GM06990 (cell line): Measurements from ENCODE around the gene TNC.

Source experiments
- DNase-seq: peaks from one replicate; pipeline ENCODE4 v3.0.0-alpha.2; 2011; ENCODE audit not compliant: insufficient read length; ENCODE audit errors: extremely low read depth
- H3K27me3 ChIP-seq: replicated peaks from 2 replicates; pipeline ENCODE4 v1.6.0; 2011; ENCODE audit warnings: low read length; ENCODE audit not compliant: control insufficient read depth, insufficient read depth
- H3K36me3 ChIP-seq: 2 replicates; pipeline ENCODE4 v1.5.1; 2011; ENCODE audit warnings: low read length; ENCODE audit not compliant: control insufficient read depth, insufficient read depth
- H3K4me3 ChIP-seq: replicated peaks from 2 replicates; pipeline ENCODE4 v1.5.1; 2011; ENCODE audit warnings: low read depth, mild to moderate bottlenecking, control low read depth, low read length
- CTCF ChIP-seq: IDR thresholded peaks from 2 replicates; pipeline ENCODE4 v1.5.1; 2011; ENCODE audit warnings: low read length, control low read depth, mild to moderate bottlenecking, inconsistent platforms; ENCODE audit not compliant: insufficient read depth, poor library complexity, severe bottlenecking

The TNC gene

GRCh38 chr9:115142517-115143270, 24.7 kb upstream of the TNC start:
- no peak for TF ChIP-seq CTCF
- H3K36me3 ChIP-seq: no peaks in the 10 kb centered on the region
- no peak overlapping the region for H3K4me3 ChIP-seq
- DNase-seq: no peak
- H3K27me3 ChIP-seq: no peaks in the 10 kb centered on the region

- no peak for DNase-seq
- TF ChIP-seq CTCF: no peak
- no peaks in the 10 kb centered on the region for H3K27me3 ChIP-seq
Observed at GRCh38 chr9:115142090-115142489, 24.1 kb upstream of the TNC start.

GRCh38 chr9:115141612-115142011, 23.7 kb upstream of the TNC start:
- no peak for TF ChIP-seq CTCF
- no peaks in the 10 kb centered on the region for H3K27me3 ChIP-seq
- H3K36me3 ChIP-seq: no peaks in the 10 kb centered on the region
- no peak overlapping the region for H3K4me3 ChIP-seq
- DNase-seq: no peak

More at GRCh38 chr9:115142090-115142489, 24.1 kb upstream of the TNC start:
- no peaks in the 10 kb centered on the region for H3K36me3 ChIP-seq
- no peak overlapping the region for H3K4me3 ChIP-seq

GRCh38 chr9:115138151-115138550, 20.2 kb upstream of the TNC start:
- no peaks in the 10 kb centered on the region for H3K36me3 ChIP-seq
- no peaks in the 10 kb centered on the region for H3K27me3 ChIP-seq
- no peak overlapping the region for H3K4me3 ChIP-seq
- no peak for TF ChIP-seq CTCF
- DNase-seq: no peak

- H3K27me3 ChIP-seq: no peaks in the 10 kb centered on the region; the same call in 1 of the 2 replicates
- H3K36me3 ChIP-seq: no peaks in the 10 kb centered on the region
- no peak for TF ChIP-seq CTCF
- no peak for DNase-seq
- H3K4me3 ChIP-seq: no peak overlapping the region
Observed at GRCh38 chr9:115137526-115137925, 19.6 kb upstream of the TNC start.
